Measurements from ENCODE around the gene TRMO. TPM values are rescaled to one million over a fixed set of nuclear protein-coding genes. Genes with fewer than 3 reads are reported as not detected.

The TRMO gene
- total and polyA plus RNA-seq, 9 of the 15 experiments (the other 6 are each of a cell fraction or from before 2014, with no cell fraction given): 5.6 to 22.4 (median 16.2) TPM

DNA sequence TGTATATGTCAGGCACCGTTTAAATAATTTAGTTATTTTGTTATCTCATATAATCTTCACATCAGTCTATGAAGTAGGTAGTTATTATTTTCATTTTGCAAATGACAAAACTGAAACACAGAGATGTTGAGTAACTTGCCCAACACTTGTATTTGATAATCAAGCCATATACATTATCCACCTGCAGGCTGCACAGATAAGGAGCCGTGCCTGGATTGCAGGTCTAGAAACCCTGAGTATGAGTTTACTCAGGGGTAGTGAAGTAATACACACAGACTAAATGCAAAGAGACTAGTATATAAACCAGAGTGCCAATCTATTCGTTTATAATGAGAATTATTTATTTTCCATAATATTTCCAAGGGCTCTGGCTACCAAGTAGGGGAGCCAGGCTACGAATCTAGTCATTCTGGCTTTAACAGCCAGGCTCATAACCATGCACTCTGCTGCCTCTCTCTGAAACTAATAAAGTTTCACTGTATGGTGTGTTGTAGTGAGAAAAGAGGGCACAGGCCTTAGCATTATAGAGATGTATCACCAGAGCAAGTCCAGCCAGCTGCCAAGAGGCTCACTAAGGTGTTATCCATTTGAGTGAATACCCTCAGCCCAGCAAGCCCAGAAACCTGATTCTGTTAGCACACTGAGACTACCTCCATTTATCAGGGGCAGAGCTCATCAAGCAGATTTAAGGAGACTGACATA lies 11.1 kb upstream of the TRMO start:
- Histone ChIP-seq H3K9me3 (replicated peaks; ENCODE audit: control insufficient read depth, insufficient read depth, low read depth, low read length) (0 out of 2 replicates have a peak, but pooled peaks cover 2% of the 10 kb centered on the region), H3K9ac (ENCODE audit: insufficient read depth in 1 of 2, low read depth in 2 of 2, low read length in 2 of 2) (peak overlapping the region; percentile 54 to 74; a peak in 3 of 4 replicates), H3K79me2 (ENCODE audit: control insufficient read depth, insufficient read depth, low read length) (peaks cover 99% of the 10 kb centered on the region), H3K4me2 (ENCODE audit: insufficient read depth, low read length) (peak overlapping the region; percentile 76), H3K27ac (ENCODE audit: extremely low read depth, low read depth, low read length) (peak overlapping the region; percentile 45), H3K4me1 (replicated peaks in 1 of 2; ENCODE audit: control insufficient read depth in 2 of 2, insufficient read depth in 2 of 2, low read length in 2 of 2) (peaks cover 6 to 27% of the 10 kb centered on the region in 2 experiments; a peak in 4 of 5 replicates), H4K20me1 (replicated peaks; ENCODE audit: control insufficient read depth, insufficient read depth, low read length) (no peaks in the 10 kb centered on the region), H3K9me1 (ENCODE audit: control insufficient read depth, insufficient read depth, low read length) (no peaks in the 10 kb centered on the region), H3K36me3 (ENCODE audit: control insufficient read depth, insufficient read depth, low read length) (peaks cover 78% of the 10 kb centered on the region), H2AFZ (ENCODE audit: low read depth, low read length) (no peak overlapping the region), H3K27me3 (ENCODE audit: control insufficient read depth in 2 of 2, insufficient read depth in 2 of 2, low read length in 2 of 2) (no peaks in the 10 kb centered on the region), H3K4me3 (peak overlapping the region; percentile 13)
- intact Hi-C loops (cut with micrococcal nuclease): no loop called here
- no peak for FAIRE-seq
- TF ChIP-seq, protein P1, sequence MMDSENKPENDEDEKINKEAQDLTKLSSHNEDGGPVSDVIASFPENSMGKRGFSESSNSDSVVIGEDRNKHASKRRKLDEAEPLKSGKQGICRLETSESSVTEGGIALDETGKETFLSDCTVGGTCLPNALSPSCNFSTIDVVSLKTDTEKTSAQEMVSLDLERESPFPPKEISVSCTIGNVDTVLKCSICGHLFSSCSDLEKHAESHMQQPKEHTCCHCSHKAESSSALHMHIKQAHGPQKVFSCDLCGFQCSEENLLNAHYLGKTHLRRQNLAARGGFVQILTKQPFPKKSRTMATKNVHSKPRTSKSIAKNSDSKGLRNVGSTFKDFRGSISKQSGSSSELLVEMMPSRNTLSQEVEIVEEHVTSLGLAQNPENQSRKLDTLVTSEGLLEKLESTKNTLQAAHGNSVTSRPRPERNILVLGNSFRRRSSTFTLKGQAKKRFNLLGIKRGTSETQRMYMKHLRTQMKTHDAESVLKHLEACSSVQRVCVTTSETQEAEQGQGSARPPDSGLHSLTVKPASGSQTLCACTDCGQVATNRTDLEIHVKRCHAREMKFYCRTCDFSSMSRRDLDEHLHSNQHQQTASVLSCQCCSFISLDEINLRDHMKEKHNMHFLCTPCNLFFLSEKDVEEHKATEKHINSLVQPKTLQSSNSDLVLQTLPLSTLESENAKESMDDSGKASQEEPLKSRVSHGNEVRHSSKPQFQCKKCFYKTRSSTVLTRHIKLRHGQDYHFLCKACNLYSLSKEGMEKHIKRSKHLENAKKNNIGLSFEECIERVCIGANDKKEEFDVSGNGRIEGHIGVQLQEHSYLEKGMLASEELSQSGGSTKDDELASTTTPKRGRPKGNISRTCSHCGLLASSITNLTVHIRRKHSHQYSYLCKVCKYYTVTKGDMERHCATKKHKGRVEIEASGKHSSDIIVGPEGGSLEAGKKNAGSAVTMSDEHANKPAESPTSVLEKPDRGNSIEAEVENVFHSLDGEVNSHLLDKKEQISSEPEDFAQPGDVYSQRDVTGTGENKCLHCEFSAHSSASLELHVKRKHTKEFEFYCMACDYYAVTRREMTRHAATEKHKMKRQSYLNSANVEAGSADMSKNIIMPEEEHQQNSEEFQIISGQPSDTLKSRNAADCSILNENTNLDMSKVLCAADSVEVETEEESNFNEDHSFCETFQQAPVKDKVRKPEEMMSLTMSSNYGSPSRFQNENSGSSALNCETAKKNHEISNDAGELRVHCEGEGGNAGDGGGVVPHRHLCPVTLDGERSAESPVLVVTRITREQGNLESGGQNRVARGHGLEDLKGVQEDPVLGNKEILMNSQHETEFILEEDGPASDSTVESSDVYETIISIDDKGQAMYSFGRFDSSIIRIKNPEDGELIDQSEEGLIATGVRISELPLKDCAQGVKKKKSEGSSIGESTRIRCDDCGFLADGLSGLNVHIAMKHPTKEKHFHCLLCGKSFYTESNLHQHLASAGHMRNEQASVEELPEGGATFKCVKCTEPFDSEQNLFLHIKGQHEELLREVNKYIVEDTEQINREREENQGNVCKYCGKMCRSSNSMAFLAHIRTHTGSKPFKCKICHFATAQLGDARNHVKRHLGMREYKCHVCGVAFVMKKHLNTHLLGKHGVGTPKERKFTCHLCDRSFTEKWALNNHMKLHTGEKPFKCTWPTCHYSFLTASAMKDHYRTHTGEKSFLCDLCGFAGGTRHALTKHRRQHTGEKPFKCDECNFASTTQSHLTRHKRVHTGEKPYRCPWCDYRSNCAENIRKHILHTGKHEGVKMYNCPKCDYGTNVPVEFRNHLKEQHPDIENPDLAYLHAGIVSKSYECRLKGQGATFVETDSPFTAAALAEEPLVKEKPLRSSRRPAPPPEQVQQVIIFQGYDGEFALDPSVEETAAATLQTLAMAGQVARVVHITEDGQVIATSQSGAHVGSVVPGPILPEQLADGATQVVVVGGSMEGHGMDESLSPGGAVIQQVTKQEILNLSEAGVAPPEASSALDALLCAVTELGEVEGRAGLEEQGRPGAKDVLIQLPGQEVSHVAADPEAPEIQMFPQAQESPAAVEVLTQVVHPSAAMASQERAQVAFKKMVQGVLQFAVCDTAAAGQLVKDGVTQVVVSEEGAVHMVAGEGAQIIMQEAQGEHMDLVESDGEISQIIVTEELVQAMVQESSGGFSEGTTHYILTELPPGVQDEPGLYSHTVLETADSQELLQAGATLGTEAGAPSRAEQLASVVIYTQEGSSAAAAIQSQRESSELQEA (IDR thresholded peaks at IDR 0.05; ENCODE audit: low read depth): no peak
- no peak for TF ChIP-seq NCOA1 (IDR thresholded peaks at IDR 0.05; ENCODE audit: low read depth)
- TF ChIP-seq, protein P2, sequence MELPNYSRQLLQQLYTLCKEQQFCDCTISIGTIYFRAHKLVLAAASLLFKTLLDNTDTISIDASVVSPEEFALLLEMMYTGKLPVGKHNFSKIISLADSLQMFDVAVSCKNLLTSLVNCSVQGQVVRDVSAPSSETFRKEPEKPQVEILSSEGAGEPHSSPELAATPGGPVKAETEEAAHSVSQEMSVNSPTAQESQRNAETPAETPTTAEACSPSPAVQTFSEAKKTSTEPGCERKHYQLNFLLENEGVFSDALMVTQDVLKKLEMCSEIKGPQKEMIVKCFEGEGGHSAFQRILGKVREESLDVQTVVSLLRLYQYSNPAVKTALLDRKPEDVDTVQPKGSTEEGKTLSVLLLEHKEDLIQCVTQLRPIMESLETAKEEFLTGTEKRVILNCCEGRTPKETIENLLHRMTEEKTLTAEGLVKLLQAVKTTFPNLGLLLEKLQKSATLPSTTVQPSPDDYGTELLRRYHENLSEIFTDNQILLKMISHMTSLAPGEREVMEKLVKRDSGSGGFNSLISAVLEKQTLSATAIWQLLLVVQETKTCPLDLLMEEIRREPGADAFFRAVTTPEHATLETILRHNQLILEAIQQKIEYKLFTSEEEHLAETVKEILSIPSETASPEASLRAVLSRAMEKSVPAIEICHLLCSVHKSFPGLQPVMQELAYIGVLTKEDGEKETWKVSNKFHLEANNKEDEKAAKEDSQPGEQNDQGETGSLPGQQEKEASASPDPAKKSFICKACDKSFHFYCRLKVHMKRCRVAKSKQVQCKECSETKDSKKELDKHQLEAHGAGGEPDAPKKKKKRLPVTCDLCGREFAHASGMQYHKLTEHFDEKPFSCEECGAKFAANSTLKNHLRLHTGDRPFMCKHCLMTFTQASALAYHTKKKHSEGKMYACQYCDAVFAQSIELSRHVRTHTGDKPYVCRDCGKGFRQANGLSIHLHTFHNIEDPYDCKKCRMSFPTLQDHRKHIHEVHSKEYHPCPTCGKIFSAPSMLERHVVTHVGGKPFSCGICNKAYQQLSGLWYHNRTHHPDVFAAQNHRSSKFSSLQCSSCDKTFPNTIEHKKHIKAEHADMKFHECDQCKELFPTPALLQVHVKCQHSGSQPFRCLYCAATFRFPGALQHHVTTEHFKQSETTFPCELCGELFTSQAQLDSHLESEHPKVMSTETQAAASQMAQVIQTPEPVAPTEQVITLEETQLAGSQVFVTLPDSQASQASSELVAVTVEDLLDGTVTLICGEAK (IDR thresholded peaks at IDR 0.05): peak; percentile 87
- TF ChIP-seq, protein P2 (CRISPR knock-in tag; IDR thresholded peaks at IDR 0.05): peak; percentile 68; the same call in 1 of the 2 replicates
- POLR2A ChIA-PET: interaction anchor here (0.6 to 1.9 kb wide), 3 partner anchors 9 to 49 kb away, joined by 3 to 10 read pairs (median 5); partner anchors contain the start of gene ANP32B
- CTCF ChIA-PET (ENCODE audit: low intra/inter-chr PET ratio): no interaction called here
- DNase-seq (ENCODE audit: extremely low read depth in 1 of 4, low spot score in 3 of 4): no peak
- in situ Hi-C loops (cut with MboI): no loop called here
- 52% methylated on average over 4 of the region's 4 CpGs for WGBS (ENCODE audit: insufficient coverage, low coverage, missing lambda C conversion rate)
- no TSS peak for BruUV-seq (replicated peaks)
- peak; percentile 7 for ATAC-seq
